ENCODE results near the gene CMTM8. TPM values are rescaled to one million over a fixed set of nuclear protein-coding genes. Genes with fewer than 3 reads are reported as not detected.

Gene CMTM8
- total RNA-seq, 1 donor from 2014 or later: 5.1 TPM

DNA sequence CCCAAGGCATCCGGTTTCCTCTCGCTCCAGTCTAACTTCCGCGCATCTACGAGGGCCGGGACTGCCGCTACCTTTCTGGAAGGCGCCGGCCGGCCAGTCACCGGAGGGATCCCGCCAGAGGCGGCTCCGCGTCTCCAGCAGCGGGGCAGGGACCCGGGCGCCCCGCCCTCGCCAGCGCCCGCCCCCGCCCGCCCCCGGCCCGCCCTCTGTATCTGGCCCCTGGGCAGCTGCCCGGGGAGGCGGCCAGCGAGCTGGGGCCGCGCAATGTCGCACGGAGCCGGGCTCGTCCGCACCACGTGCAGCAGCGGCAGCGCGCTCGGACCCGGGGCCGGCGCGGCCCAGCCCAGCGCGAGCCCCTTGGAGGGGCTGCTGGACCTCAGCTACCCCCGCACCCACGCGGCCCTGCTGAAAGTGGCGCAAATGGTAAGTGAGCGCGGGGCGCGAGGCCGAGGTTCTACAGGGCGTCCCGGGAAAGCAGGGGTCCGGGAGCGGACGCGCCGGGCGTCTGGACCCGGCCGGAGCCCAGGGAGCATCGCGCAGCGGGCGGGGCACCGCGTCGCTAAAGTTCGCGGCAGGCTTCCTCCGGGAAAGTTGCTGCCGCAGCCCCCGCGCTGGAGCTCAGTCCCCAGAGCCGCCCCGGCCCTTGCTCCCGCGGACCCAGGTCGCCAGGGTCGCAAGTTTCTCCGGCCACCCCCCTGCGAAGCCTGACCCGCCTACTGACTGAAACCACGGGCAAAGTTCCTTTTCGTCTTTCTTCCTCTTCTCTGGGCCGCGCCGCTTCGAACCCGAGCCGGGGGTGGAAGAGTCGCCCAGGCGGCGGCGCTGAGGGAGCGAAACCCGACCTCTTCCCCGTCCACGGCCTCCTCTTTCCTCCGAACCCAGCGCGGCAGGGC, 153.4 kb downstream of the CMTM8 start, which contains the start of gene CMTM7:
Gene CMTM7 (plus strand): TSS at position 211 of the 893 bp plus-strand sequence. CDS start 54 bp downstream, at position 265.
- H3K4me3 Mint-ChIP-seq: peak within 1 kb of the TSS; percentile 96
- H3K36me3 Mint-ChIP-seq: no peaks in the 10 kb centered on the region
- H3K9me3 Mint-ChIP-seq: no peaks in the 10 kb centered on the region
- TF ChIP-seq CTCF (IDR thresholded peaks at IDR 0.05; ENCODE audit: unreplicated experiment): no peak
- peaks cover 13% of the 10 kb centered on the region for H3K4me1 Mint-ChIP-seq
- H3K27me3 Mint-ChIP-seq (ENCODE audit: low read depth): no peaks in the 10 kb centered on the region
- peak within 1 kb of the TSS; percentile 94 for H3K27ac Mint-ChIP-seq
- DNase-seq (ENCODE audit: low spot score in 2 of 2, unreplicated experiment in 2 of 2): peak in 1 of 2 experiments; percentile 60

DNA sequence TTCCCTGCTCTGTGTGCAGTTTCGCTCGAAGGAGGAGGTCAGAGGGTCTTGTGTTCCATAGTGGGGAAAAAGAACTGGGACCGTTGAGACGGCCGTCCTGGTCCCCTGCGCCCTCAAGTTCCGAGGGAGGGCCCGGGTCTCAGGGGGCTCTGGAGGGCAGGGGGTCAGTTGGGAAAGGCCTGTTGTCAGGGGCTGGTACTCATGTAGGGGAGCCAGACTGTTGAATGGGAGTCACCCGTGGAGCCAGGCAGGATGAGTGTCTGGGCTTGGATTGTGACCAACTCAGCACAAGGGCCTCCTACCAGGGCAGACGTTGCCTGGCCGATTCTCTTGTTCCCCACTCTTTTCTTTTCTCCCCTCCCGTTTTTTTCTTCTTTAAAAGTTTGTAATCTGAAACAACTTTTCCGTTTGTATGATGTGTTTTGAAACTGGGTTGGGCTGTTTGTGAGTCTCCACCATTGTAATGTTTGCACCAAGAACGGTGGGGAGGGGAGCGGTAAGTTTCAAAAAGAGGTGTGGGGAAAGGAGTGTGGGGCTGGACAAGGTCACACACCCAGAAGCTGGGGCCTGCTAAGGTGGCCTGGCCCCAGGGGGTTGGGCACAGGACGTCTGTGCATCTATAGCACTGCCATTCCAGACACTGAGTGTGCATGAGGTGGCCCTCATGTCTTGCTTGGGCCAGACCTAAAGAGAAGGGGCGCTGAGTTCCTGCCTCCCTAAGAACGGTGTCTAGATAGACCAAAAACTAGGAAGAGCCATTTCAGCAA, 154.2 kb downstream of the CMTM8 start:
- peak overlapping the region; percentile 94 for H3K27ac Mint-ChIP-seq
- no peak for TF ChIP-seq CTCF (IDR thresholded peaks at IDR 0.05; ENCODE audit: unreplicated experiment)
- no peak for DNase-seq (ENCODE audit: low spot score in 2 of 2, unreplicated experiment in 2 of 2)
- H3K4me1 Mint-ChIP-seq: peaks cover 13% of the 10 kb centered on the region
- H3K36me3 Mint-ChIP-seq: no peaks in the 10 kb centered on the region
- H3K27me3 Mint-ChIP-seq (ENCODE audit: low read depth): no peaks in the 10 kb centered on the region
- no peaks in the 10 kb centered on the region for H3K9me3 Mint-ChIP-seq
- H3K4me3 Mint-ChIP-seq: peak overlapping the region; percentile 96

GRCh38 chr3:32395496-32395895, 157.0 kb downstream of the CMTM8 start:
- DNase-seq (ENCODE audit: low spot score in 2 of 2, unreplicated experiment in 2 of 2): no peak
- Mint-ChIP-seq H3K27ac (no peak overlapping the region), H3K27me3 (ENCODE audit: low read depth) (no peaks in the 10 kb centered on the region), H3K4me3 (no peak overlapping the region), H3K36me3 (no peaks in the 10 kb centered on the region), H3K4me1 (peaks cover 22% of the 10 kb centered on the region), H3K9me3 (no peaks in the 10 kb centered on the region)
- no peak for TF ChIP-seq CTCF (IDR thresholded peaks at IDR 0.05; ENCODE audit: unreplicated experiment)

- no peak for TF ChIP-seq CTCF (IDR thresholded peaks at IDR 0.05; ENCODE audit: unreplicated experiment)
- Mint-ChIP-seq H3K4me3 (no peak overlapping the region), H3K36me3 (no peaks in the 10 kb centered on the region), H3K4me1 (peaks cover 23% of the 10 kb centered on the region), H3K9me3 (no peaks in the 10 kb centered on the region), H3K27me3 (ENCODE audit: low read depth) (no peaks in the 10 kb centered on the region), H3K27ac (no peak overlapping the region)
- no peak for DNase-seq (ENCODE audit: low spot score in 2 of 2, unreplicated experiment in 2 of 2)
Measured at GRCh38 chr3:32397941-32398340, 159.5 kb downstream of the CMTM8 start.

DNA sequence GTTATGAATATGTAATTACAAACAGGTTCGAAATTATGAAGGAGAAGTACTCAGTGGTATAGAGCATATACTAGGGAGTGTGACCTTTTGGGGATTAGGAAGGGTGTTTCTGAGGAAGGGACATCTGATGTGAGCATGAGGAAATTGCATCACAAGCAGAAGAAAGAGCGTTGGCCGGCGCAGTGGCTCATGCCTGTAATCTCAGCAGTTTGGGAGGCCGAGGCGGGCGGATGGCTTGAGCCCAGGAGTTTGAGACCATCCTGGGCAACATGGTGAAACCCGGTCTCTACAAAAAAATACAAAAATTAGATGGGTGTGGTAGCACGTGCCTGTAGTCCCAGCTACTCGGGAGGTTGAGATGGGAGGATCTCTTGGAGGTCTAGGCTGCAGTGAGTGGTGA, 160.1 kb downstream of the CMTM8 start:
- H3K9me3 Mint-ChIP-seq: no peaks in the 10 kb centered on the region
- TF ChIP-seq CTCF (IDR thresholded peaks at IDR 0.05; ENCODE audit: unreplicated experiment): no peak
- DNase-seq (ENCODE audit: low spot score in 2 of 2, unreplicated experiment in 2 of 2): no peak
- H3K4me3 Mint-ChIP-seq: no peak overlapping the region
- H3K36me3 Mint-ChIP-seq: no peaks in the 10 kb centered on the region
- H3K27ac Mint-ChIP-seq: no peak overlapping the region
- no peaks in the 10 kb centered on the region for H3K27me3 Mint-ChIP-seq (ENCODE audit: low read depth)
- peaks cover 23% of the 10 kb centered on the region for H3K4me1 Mint-ChIP-seq
